Esophagus muscularis mucosa (tissue), 4 donors: ENCODE results near the gene ATG14. TPM values are rescaled to one million over a fixed set of nuclear protein-coding genes. Genes with fewer than 3 reads are reported as not detected.
A peak's percentile ranks its signal among the peaks of the same experiment; 100 is the strongest.
"Not testable (repeated sequence)": the region's sequence is repeated elsewhere in the genome, so short reads cannot be mapped to it uniquely, and the experiment has no call there.

ENCODE experiments used
- DNase-seq: peaks from one replicate; pipeline ENCODE4 v3.0.0-alpha.2; 2017; ENCODE audit errors: extremely low spot score
- H3K27ac ChIP-seq, 4 donors: fragments of 200-600 bp; sonication (generic); replicated peaks in 1 of 4; 1 replicate in 3 of 4; 2 replicates in 1 of 4; pipeline ENCODE4 v1.5.1; 2016 to 2019; ENCODE audit warnings: mild to moderate bottlenecking in 1 of 4
- H3K27me3 ChIP-seq, 4 donors: fragments of 200-600 bp; sonication (generic); one replicate each; pipeline versions ENCODE4 v1.5.1 to v1.6.0; 2016 to 2019
- H3K36me3 ChIP-seq, 4 donors: fragments of 200-600 bp; sonication (generic); one replicate each; pipeline ENCODE4 v1.5.1; 2016 to 2019
- H3K4me1 ChIP-seq, 4 donors: fragments of 200-600 bp; sonication (generic); one replicate each; pipeline ENCODE4 v1.5.1; 2016 to 2019
- H3K4me3 ChIP-seq, 4 donors: fragments of 200-600 bp; sonication (generic); 1 replicate in 2 of 4; 2 replicates in 2 of 4; pipeline ENCODE4 v1.5.1; 2016 to 2019; ENCODE audit warnings: mild to moderate bottlenecking in 4 of 4, moderate library complexity in 1 of 4
- H3K9me3 ChIP-seq, 4 donors: fragments of 200-600 bp; sonication (generic); 1 replicate in 3 of 4; 2 replicates in 1 of 4; pipeline ENCODE4 v1.5.1; 2016 to 2019
- EP300 ChIP-seq: sonication (generic); formaldehyde crosslinking; IDR thresholded peaks from one replicate; pipeline ENCODE4 v1.6.1; 2017; ENCODE audit warnings: antibody characterized with exemption
- POLR2A ChIP-seq: fragments of 450-650 bp; IDR thresholded peaks from one replicate; pipeline ENCODE4 v1.6.1; 2017; ENCODE audit warnings: antibody characterized with exemption, moderate library complexity, mild to moderate bottlenecking, low read depth
- POLR2AphosphoS5 ChIP-seq, 2 donors: sonication (generic); formaldehyde crosslinking; IDR thresholded peaks; one replicate each; pipeline ENCODE4 v1.6.1; 2017; ENCODE audit warnings: antibody characterized with exemption in 2 of 2
- WGBS: methylation state at CpG from one replicate; pipeline ENCODE4 v1.1.5; 2018; 5-methylcytosine and 5-hydroxymethylcytosine counted together
- intact Hi-C: fragments of 100-400 bp; cut with DNase I; formaldehyde crosslinking; loops from one replicate; pipeline ENCODE4 v1.15.1; 2023
- total RNA-seq, 4 donors: library from RNA; depleted of rRNA; stranded (reverse); fragments of >200 nt; gene quantifications; one replicate each; pipeline versions ENCODE4 v1.1.0 to v1.2.1, GENCODE V29; 2016
- TF ChIP-seq, protein P1 (sequence below), 3 experiments: fragments of 200-600 bp in 2 of 3; fragments of 450-650 bp in 1 of 3; sonication (generic) in 2 of 3; IDR thresholded peaks; one replicate each; pipeline ENCODE4 v1.5.1; 2017 to 2019; ENCODE audit warnings: antibody characterized with exemption in 3 of 3, mild to moderate bottlenecking in 2 of 3, moderate library complexity in 1 of 3

Gene ATG14, protein sequence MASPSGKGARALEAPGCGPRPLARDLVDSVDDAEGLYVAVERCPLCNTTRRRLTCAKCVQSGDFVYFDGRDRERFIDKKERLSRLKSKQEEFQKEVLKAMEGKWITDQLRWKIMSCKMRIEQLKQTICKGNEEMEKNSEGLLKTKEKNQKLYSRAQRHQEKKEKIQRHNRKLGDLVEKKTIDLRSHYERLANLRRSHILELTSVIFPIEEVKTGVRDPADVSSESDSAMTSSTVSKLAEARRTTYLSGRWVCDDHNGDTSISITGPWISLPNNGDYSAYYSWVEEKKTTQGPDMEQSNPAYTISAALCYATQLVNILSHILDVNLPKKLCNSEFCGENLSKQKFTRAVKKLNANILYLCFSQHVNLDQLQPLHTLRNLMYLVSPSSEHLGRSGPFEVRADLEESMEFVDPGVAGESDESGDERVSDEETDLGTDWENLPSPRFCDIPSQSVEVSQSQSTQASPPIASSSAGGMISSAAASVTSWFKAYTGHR
- 10 to 100 TPM; 13.2 to 19.5 (median 15.4) TPM for total RNA-seq

GRCh38 chr14:55411426-55412389 lies at the start of gene ATG14:
Gene ATG14 (minus strand): TSS chr14:55411830. CDS start chr14:55411822, 8 bp downstream.
- TF ChIP-seq POLR2A (no peak), POLR2AphosphoS5 (IDR thresholded peaks at IDR 0.05) (peak; percentile 79 to 84), EP300 (no peak)
- TF ChIP-seq, protein P1, sequence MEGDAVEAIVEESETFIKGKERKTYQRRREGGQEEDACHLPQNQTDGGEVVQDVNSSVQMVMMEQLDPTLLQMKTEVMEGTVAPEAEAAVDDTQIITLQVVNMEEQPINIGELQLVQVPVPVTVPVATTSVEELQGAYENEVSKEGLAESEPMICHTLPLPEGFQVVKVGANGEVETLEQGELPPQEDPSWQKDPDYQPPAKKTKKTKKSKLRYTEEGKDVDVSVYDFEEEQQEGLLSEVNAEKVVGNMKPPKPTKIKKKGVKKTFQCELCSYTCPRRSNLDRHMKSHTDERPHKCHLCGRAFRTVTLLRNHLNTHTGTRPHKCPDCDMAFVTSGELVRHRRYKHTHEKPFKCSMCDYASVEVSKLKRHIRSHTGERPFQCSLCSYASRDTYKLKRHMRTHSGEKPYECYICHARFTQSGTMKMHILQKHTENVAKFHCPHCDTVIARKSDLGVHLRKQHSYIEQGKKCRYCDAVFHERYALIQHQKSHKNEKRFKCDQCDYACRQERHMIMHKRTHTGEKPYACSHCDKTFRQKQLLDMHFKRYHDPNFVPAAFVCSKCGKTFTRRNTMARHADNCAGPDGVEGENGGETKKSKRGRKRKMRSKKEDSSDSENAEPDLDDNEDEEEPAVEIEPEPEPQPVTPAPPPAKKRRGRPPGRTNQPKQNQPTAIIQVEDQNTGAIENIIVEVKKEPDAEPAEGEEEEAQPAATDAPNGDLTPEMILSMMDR (IDR thresholded peaks at IDR 0.05), result no peak
- 5% methylated on average over 38 of the region's 57 CpGs for WGBS
- Histone ChIP-seq H3K4me3 (peak within 1 kb of the TSS; percentile 82 to 99 (median 96)), H3K27ac (peak within 1 kb of the TSS; percentile 85 to 94 (median 86)), H3K27me3 (no peaks in the 10 kb centered on the region), H3K36me3 (peaks cover 0 to 9% (median 0%) of the 10 kb centered on the region in 4 donors), H3K4me1 (peaks cover 20 to 31% (median 25%) of the 10 kb centered on the region in 4 donors), H3K9me3 (no peaks in the 10 kb centered on the region)
- peak; percentile 95 for DNase-seq
- intact Hi-C loops, result loop anchor here (5.0 kb wide), 1 partner anchor 139 kb away; the partner anchor contains the start of gene FBXO34

DNA sequence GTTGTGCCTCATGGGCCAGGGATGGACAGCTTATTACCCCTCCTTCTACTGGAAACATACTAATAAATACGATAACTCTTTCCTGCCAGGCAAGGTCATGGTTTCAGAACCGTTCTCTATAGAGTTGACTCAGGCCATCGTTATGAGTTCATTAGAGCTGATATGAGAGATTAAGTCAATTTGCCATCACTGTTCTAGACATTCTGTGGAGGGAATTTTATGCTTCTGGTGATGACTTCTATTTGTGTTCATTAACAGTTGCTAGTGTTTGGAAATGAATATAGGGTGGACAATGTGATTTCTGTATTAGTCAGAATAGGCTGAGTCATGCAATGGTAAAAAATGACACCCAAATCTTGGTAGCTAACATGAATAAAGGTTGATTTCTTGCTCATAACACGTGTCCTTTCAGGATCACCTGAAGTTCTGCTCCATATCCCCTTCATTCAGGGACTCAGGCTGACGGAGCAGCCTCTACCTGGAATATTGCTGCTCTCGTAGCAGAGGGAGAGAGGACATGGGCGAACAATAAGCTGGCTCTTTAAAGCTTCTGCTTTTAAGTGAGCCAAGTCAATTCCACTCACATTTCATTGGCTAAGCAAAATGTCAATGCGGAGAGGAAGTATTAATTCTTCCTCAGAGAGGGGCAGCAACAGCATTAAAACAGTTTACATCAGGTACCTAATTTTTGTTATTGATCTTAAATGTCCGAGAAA lies 47.3 kb upstream of the ATG14 start:
- DNase-seq, result no peak
- peaks cover 9 to 10% (median 10%) of the 10 kb centered on the region in 4 donors for H3K4me1 ChIP-seq
- no peak for TF ChIP-seq EP300
- TF ChIP-seq, protein P1 (IDR thresholded peaks at IDR 0.05), result no peak
- TF ChIP-seq POLR2AphosphoS5 (IDR thresholded peaks at IDR 0.05), result no peak
- no peak for TF ChIP-seq POLR2A
- H3K27ac ChIP-seq, result no peak overlapping the region
- no peak overlapping the region for H3K4me3 ChIP-seq
- intact Hi-C loops, result no loop called here
- no peaks in the 10 kb centered on the region for H3K9me3 ChIP-seq
- no peaks in the 10 kb centered on the region for H3K36me3 ChIP-seq
- H3K27me3 ChIP-seq, result peaks cover 0 to 6% (median 0%) of the 10 kb centered on the region in 4 donors
- WGBS, result 71% methylated on average over 9 of the region's 9 CpGs

- Histone ChIP-seq H3K27ac (no peak overlapping the region), H3K4me3 (no peak overlapping the region), H3K4me1 (peaks cover 10 to 16% (median 14%) of the 10 kb centered on the region in 4 donors), H3K36me3 (no peaks in the 10 kb centered on the region), H3K9me3 (no peaks in the 10 kb centered on the region), H3K27me3 (no peaks in the 10 kb centered on the region)
- TF ChIP-seq EP300 (no peak), POLR2A (no peak), POLR2AphosphoS5 (IDR thresholded peaks at IDR 0.05) (no peak)
- TF ChIP-seq, protein P1 (IDR thresholded peaks at IDR 0.05), result no peak
- DNase-seq, result no peak
- intact Hi-C loops, result no loop called here
- 92% methylated on average over 6 of the region's 6 CpGs for WGBS
Observed at GRCh38 chr14:55457496-55457895, 45.9 kb upstream of the ATG14 start.

- H3K27ac ChIP-seq, H3K4me3 ChIP-seq, H3K27me3 ChIP-seq, H3K36me3 ChIP-seq, H3K9me3 ChIP-seq, intact Hi-C loops, DNase-seq: not testable (repeated sequence)
- peaks cover 11 to 16% (median 15%) of the 10 kb centered on the region in 4 donors for H3K4me1 ChIP-seq
- 92% methylated on average over 12 of the region's 34 CpGs for WGBS
Observed at GRCh38 chr14:55456411-55456810, 44.8 kb upstream of the ATG14 start.
